Measurements from ENCODE around the gene LPP.

The LPP gene

GRCh38 chr3:188402229-188402628, 248.3 kb downstream of the LPP start:
- CTCF ChIA-PET = no interaction called here
- TF ChIP-seq SP1 (IDR thresholded peaks at IDR 0.05) (no peak), FOXM1 (IDR thresholded peaks at IDR 0.05; ENCODE audit: borderline replicate concordance) (no peak), ELF4 (IDR thresholded peaks at IDR 0.05) (no peak), NFRKB (IDR thresholded peaks at IDR 0.05) (no peak), CTBP1 (IDR thresholded peaks at IDR 0.05; ENCODE audit: borderline replicate concordance) (no peak), BHLHE40 (IDR thresholded peaks at IDR 0.05; ENCODE audit: borderline replicate concordance) (no peak), SUZ12 (IDR thresholded peaks at IDR 0.05) (no peak), PKNOX1 (IDR thresholded peaks at IDR 0.05) (no peak), ARNT (IDR thresholded peaks at IDR 0.05) (no peak), ZNF384 (IDR thresholded peaks at IDR 0.05) (no peak), FOXA1 (IDR thresholded peaks at IDR 0.05) (no peak), FOXK2 (IDR thresholded peaks at IDR 0.05) (no peak), HDGF (IDR thresholded peaks at IDR 0.05; ENCODE audit: borderline replicate concordance) (no peak)
- DNase-seq (ENCODE audit: extremely low spot score) = no peak
- POLR2A ChIA-PET = no interaction called here

GRCh38 chr3:188403404-188403803, 249.4 kb downstream of the LPP start:
- POLR2A ChIA-PET = no interaction called here
- no peak for DNase-seq (ENCODE audit: extremely low spot score)
- CTCF ChIA-PET = no interaction called here
- no peak for TF ChIP-seq BHLHE40 (IDR thresholded peaks at IDR 0.05; ENCODE audit: borderline replicate concordance)
- TF ChIP-seq TARDBP (IDR thresholded peaks at IDR 0.05) = no peak
- no peak for TF ChIP-seq FOXM1 (IDR thresholded peaks at IDR 0.05; ENCODE audit: borderline replicate concordance)
- TF ChIP-seq ZNF384 (IDR thresholded peaks at IDR 0.05) = no peak
- TF ChIP-seq SUZ12 (IDR thresholded peaks at IDR 0.05) = no peak
- TF ChIP-seq ELF4 (IDR thresholded peaks at IDR 0.05) = no peak
- no peak for TF ChIP-seq PKNOX1 (IDR thresholded peaks at IDR 0.05)
- TF ChIP-seq LEF1 (IDR thresholded peaks at IDR 0.05; ENCODE audit: borderline replicate concordance) = no peak
- no peak for TF ChIP-seq FOXA1 (IDR thresholded peaks at IDR 0.05)

GRCh38 chr3:188404124-188404523, 250.2 kb downstream of the LPP start:
- DNase-seq (ENCODE audit: extremely low spot score) = no peak
- TF ChIP-seq ELF4 (IDR thresholded peaks at IDR 0.05) = no peak
- ChIA-PET CTCF (interaction anchor here (0.7 kb wide), 1 partner anchor 130 kb away, joined by 4 read pairs; no protein-coding TSS in a partner anchor), POLR2A (no interaction called here)

- no peak for DNase-seq (ENCODE audit: extremely low spot score)
- TF ChIP-seq LEF1 (IDR thresholded peaks at IDR 0.05; ENCODE audit: borderline replicate concordance) (no peak), FOXK2 (IDR thresholded peaks at IDR 0.05) (no peak)
- ChIA-PET POLR2A (no interaction called here), CTCF (interaction anchor here (0.7 kb wide), 1 partner anchor 130 kb away, joined by 4 read pairs; no protein-coding TSS in a partner anchor)
Observed at GRCh38 chr3:188404701-188405100, 250.7 kb downstream of the LPP start.

GRCh38 chr3:188407158-188407880, 253.4 kb downstream of the LPP start:
- TF ChIP-seq HDGF (IDR thresholded peaks at IDR 0.05; ENCODE audit: borderline replicate concordance) (no peak), PKNOX1 (IDR thresholded peaks at IDR 0.05) (no peak), SUZ12 (IDR thresholded peaks at IDR 0.05) (no peak), ELF4 (IDR thresholded peaks at IDR 0.05) (no peak), ZNF384 (IDR thresholded peaks at IDR 0.05) (no peak), BHLHE40 (IDR thresholded peaks at IDR 0.05; ENCODE audit: borderline replicate concordance) (no peak), NFRKB (IDR thresholded peaks at IDR 0.05) (no peak), FOXA1 (IDR thresholded peaks at IDR 0.05) (no peak), SP1 (IDR thresholded peaks at IDR 0.05) (no peak)
- ChIA-PET CTCF (no interaction called here), POLR2A (no interaction called here)
- no peak for DNase-seq (ENCODE audit: extremely low spot score)

- POLR2A ChIA-PET = no interaction called here
- CTCF ChIA-PET = no interaction called here
- TF ChIP-seq ZNF384 (IDR thresholded peaks at IDR 0.05) (no peak), L3MBTL2 (conservative IDR thresholded peaks at IDR 0.05) (no peak), ELF4 (IDR thresholded peaks at IDR 0.05) (no peak), CTBP1 (IDR thresholded peaks at IDR 0.05; ENCODE audit: borderline replicate concordance) (no peak), PKNOX1 (IDR thresholded peaks at IDR 0.05) (no peak), HDGF (IDR thresholded peaks at IDR 0.05; ENCODE audit: borderline replicate concordance) (no peak), SUZ12 (IDR thresholded peaks at IDR 0.05) (no peak), FOXK2 (IDR thresholded peaks at IDR 0.05) (no peak), LEF1 (IDR thresholded peaks at IDR 0.05; ENCODE audit: borderline replicate concordance) (no peak), TARDBP (IDR thresholded peaks at IDR 0.05) (no peak), ARNT (IDR thresholded peaks at IDR 0.05) (no peak), NFRKB (IDR thresholded peaks at IDR 0.05) (no peak), BHLHE40 (IDR thresholded peaks at IDR 0.05; ENCODE audit: borderline replicate concordance) (no peak), SP1 (IDR thresholded peaks at IDR 0.05) (no peak), FOXA1 (IDR thresholded peaks at IDR 0.05) (no peak), FOXM1 (IDR thresholded peaks at IDR 0.05; ENCODE audit: borderline replicate concordance) (no peak)
- no peak for DNase-seq (ENCODE audit: extremely low spot score)
Observed at GRCh38 chr3:188408831-188409230, 254.9 kb downstream of the LPP start.
